ENCODE results near the gene ABCC1.

GRCh38 chr16:16021988-16022682, 72.7 kb downstream of the ABCC1 start:
- TF ChIP-seq SIN3A (IDR thresholded peaks at IDR 0.05; ENCODE audit: borderline replicate concordance, low read depth, low read length) (peak; percentile 60; the same call in 1 of the 2 replicates), MAX (IDR thresholded peaks at IDR 0.05; ENCODE audit: low read depth) (no peak), CTCF (IDR thresholded peaks at IDR 0.05) (no peak), RAD21 (IDR thresholded peaks at IDR 0.05; ENCODE audit: low read length) (no peak; the same call in 1 of the 2 replicates), SMC3 (IDR thresholded peaks at IDR 0.05; ENCODE audit: low read depth, low read length) (no peak; the same call in 1 of the 2 replicates), EP300 (IDR thresholded peaks at IDR 0.05; ENCODE audit: borderline replicate concordance in 1 of 2, low read depth in 1 of 2, low read length in 1 of 2) (peak; percentile 34 to 74; a peak in 2 of 4 replicates), JUND (IDR thresholded peaks at IDR 0.05) (peak; percentile 90), EZH2phosphoT487 (IDR thresholded peaks at IDR 0.05; ENCODE audit: borderline replicate concordance, low read depth) (no peak)

All from SK-N-SH (cell line).